ENCODE data around the gene ZNF189. TPM values are rescaled to one million over a fixed set of nuclear protein-coding genes. Genes with fewer than 3 reads are reported as not detected.
A peak's percentile ranks its signal among the peaks of the same experiment; 100 is the strongest.

ZNF189 gene
- total RNA-seq, 1 donor from 2014 or later = 12.1 TPM

- FAIRE-seq (no peak), DNase-seq (ENCODE audit: low read depth) (no peak)
- Histone ChIP-seq H3K27me3 (ENCODE audit: control insufficient read depth, insufficient read depth, low read length) (no peaks in the 10 kb centered on the region), H3K36me3 (ENCODE audit: control insufficient read depth, insufficient read depth, low read length) (no peaks in the 10 kb centered on the region), H3K4me3 (ENCODE audit: low read depth, low read length) (no peak overlapping the region)
- TF ChIP-seq, protein P1, sequence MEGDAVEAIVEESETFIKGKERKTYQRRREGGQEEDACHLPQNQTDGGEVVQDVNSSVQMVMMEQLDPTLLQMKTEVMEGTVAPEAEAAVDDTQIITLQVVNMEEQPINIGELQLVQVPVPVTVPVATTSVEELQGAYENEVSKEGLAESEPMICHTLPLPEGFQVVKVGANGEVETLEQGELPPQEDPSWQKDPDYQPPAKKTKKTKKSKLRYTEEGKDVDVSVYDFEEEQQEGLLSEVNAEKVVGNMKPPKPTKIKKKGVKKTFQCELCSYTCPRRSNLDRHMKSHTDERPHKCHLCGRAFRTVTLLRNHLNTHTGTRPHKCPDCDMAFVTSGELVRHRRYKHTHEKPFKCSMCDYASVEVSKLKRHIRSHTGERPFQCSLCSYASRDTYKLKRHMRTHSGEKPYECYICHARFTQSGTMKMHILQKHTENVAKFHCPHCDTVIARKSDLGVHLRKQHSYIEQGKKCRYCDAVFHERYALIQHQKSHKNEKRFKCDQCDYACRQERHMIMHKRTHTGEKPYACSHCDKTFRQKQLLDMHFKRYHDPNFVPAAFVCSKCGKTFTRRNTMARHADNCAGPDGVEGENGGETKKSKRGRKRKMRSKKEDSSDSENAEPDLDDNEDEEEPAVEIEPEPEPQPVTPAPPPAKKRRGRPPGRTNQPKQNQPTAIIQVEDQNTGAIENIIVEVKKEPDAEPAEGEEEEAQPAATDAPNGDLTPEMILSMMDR (IDR thresholded peaks at IDR 0.05; ENCODE audit: insufficient read depth, low read length, severe bottlenecking) = no peak
Measured at GRCh38 chr9:101417389-101417788, 18.7 kb downstream of the ZNF189 start.

DNA sequence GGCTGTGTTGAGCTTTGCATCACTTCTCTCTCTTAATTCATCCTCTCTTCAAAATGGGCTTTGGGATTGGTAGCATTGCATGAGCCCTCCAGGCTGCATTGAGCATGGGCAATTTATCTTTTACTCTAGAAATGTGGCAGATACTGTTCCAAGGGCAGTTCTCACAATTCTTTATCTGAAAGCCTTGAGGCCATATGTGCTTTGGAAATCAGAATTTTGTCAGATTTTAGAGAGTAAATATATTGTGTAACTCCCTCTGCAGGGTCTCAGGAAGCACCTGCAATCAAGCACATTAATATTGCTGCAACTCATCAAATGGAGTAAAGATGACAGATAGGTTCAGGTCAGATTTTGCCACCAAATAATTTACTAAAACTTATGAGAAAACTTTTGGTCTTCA, 19.3 kb downstream of the ZNF189 start:
- DNase-seq (ENCODE audit: low read depth) (no peak), FAIRE-seq (no peak)
- H3K27me3 ChIP-seq (ENCODE audit: control insufficient read depth, insufficient read depth, low read length) = no peaks in the 10 kb centered on the region
- H3K4me3 ChIP-seq (ENCODE audit: low read depth, low read length) = no peak overlapping the region
- TF ChIP-seq, protein P1 (IDR thresholded peaks at IDR 0.05; ENCODE audit: insufficient read depth, low read length, severe bottlenecking) = no peak
- no peaks in the 10 kb centered on the region for H3K36me3 ChIP-seq (ENCODE audit: control insufficient read depth, insufficient read depth, low read length)

GRCh38 chr9:101418518-101419430, 20.1 kb downstream of the ZNF189 start:
- Histone ChIP-seq H3K27me3 (ENCODE audit: control insufficient read depth, insufficient read depth, low read length) (no peaks in the 10 kb centered on the region), H3K4me3 (ENCODE audit: low read depth, low read length) (no peak overlapping the region), H3K36me3 (ENCODE audit: control insufficient read depth, insufficient read depth, low read length) (no peaks in the 10 kb centered on the region)
- DNase-seq (ENCODE audit: low read depth) (peak; percentile 58), FAIRE-seq (no peak)
- TF ChIP-seq, protein P1 (IDR thresholded peaks at IDR 0.05; ENCODE audit: insufficient read depth, low read length, severe bottlenecking) = no peak

GRCh38 chr9:101419863-101420262, 21.2 kb downstream of the ZNF189 start:
- H3K4me3 ChIP-seq (ENCODE audit: low read depth, low read length) = no peak overlapping the region
- no peaks in the 10 kb centered on the region for H3K27me3 ChIP-seq (ENCODE audit: control insufficient read depth, insufficient read depth, low read length)
- FAIRE-seq (no peak), DNase-seq (ENCODE audit: low read depth) (no peak)
- TF ChIP-seq, protein P1 (IDR thresholded peaks at IDR 0.05; ENCODE audit: insufficient read depth, low read length, severe bottlenecking) = no peak
- H3K36me3 ChIP-seq (ENCODE audit: control insufficient read depth, insufficient read depth, low read length) = no peaks in the 10 kb centered on the region

DNA sequence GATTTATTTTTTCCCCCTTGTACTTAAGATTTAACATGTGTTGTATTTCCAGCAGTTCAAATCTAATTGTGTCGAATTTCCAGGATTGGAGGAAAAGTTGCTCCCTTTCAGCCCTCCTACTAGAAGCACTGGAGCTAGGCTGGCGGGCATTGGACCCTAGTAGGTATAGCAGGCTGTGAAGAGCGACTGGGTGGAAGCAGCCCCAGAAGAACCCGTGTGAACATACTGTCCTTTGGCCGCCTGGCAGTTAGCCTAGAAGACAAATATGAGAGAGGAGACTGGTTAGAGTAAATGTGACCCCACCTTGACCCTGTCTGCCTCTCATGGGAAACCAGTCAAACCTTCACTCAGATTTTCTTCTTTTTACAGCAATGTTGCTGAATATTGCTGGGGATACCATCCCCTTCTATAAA, 23.0 kb downstream of the ZNF189 start:
- no peaks in the 10 kb centered on the region for H3K27me3 ChIP-seq (ENCODE audit: control insufficient read depth, insufficient read depth, low read length)
- FAIRE-seq (no peak), DNase-seq (ENCODE audit: low read depth) (no peak)
- TF ChIP-seq, protein P1 (IDR thresholded peaks at IDR 0.05; ENCODE audit: insufficient read depth, low read length, severe bottlenecking) = no peak
- H3K4me3 ChIP-seq (ENCODE audit: low read depth, low read length) = no peak overlapping the region
- no peaks in the 10 kb centered on the region for H3K36me3 ChIP-seq (ENCODE audit: control insufficient read depth, insufficient read depth, low read length)
